Measurements from ENCODE around the gene RAET1G. TPM values are rescaled to one million over a fixed set of nuclear protein-coding genes. Genes with fewer than 3 reads are reported as not detected.

RAET1G gene
- total RNA-seq, 3 donors from 2014 or later (not counting 1 experiment from before 2014, with no cell fraction given): 0.43 TPM; not detected in 2

GRCh38 chr6:149881860-149882259 lies 41.1 kb downstream of the RAET1G start:
- no peak for TF ChIP-seq CTCF (IDR thresholded peaks at IDR 0.05)
- Mint-ChIP-seq H3K4me3 (no peak overlapping the region), H3K27me3 (ENCODE audit: low read depth in 2 of 2) (peaks cover 22 to 50% of the 10 kb centered on the region in 2 donors), H3K4me1 (no peaks in the 10 kb centered on the region), H3K36me3 (no peaks in the 10 kb centered on the region), H3K27ac (no peak overlapping the region), H3K9me3 (no peaks in the 10 kb centered on the region)
- H3K27ac ChIP-seq (ENCODE audit: low read length): no peak overlapping the region
- H3K9me3 ChIP-seq (ENCODE audit: control insufficient read depth, insufficient read depth, low read length): no peaks in the 10 kb centered on the region
- no peak overlapping the region for H3K4me3 ChIP-seq (ENCODE audit: low read length)
- no peak for ATAC-seq
- intact Hi-C loops (cut with micrococcal nuclease): no loop called here
- no CpG with 5 or more reads among the region's 2 CpGs for WGBS (ENCODE audit: insufficient coverage)
- no peaks in the 10 kb centered on the region for H3K27me3 ChIP-seq (ENCODE audit: control insufficient read depth, insufficient read depth, low read length)
- DNase-seq: no peak
- no peaks in the 10 kb centered on the region for H3K36me3 ChIP-seq (ENCODE audit: control insufficient read depth, insufficient read depth, low read length)
- H3K4me1 ChIP-seq (ENCODE audit: control insufficient read depth, insufficient read depth, low read length): no peaks in the 10 kb centered on the region

- WGBS (ENCODE audit: insufficient coverage): 86% methylated on average over 10 of the region's 10 CpGs
- ATAC-seq (no peak), DNase-seq (no peak)
- Histone ChIP-seq H3K27ac (ENCODE audit: low read length) (no peak overlapping the region), H3K4me3 (ENCODE audit: low read length) (no peak overlapping the region), H3K4me1 (ENCODE audit: control insufficient read depth, insufficient read depth, low read length) (no peaks in the 10 kb centered on the region), H3K36me3 (ENCODE audit: control insufficient read depth, insufficient read depth, low read length) (no peaks in the 10 kb centered on the region), H3K9me3 (ENCODE audit: control insufficient read depth, insufficient read depth, low read length) (no peaks in the 10 kb centered on the region), H3K27me3 (ENCODE audit: control insufficient read depth, insufficient read depth, low read length) (no peaks in the 10 kb centered on the region)
- Mint-ChIP-seq H3K4me3 (no peak overlapping the region), H3K4me1 (no peaks in the 10 kb centered on the region), H3K27ac (no peak overlapping the region), H3K36me3 (no peaks in the 10 kb centered on the region), H3K27me3 (ENCODE audit: low read depth in 2 of 2) (peaks cover 21 to 54% of the 10 kb centered on the region in 2 donors), H3K9me3 (no peaks in the 10 kb centered on the region)
- TF ChIP-seq CTCF (IDR thresholded peaks at IDR 0.05): no peak
- intact Hi-C loops (cut with micrococcal nuclease): no loop called here
Observed at GRCh38 chr6:149881066-149881766, 41.7 kb downstream of the RAET1G start.

- Mint-ChIP-seq H3K4me3 (no peak overlapping the region), H3K36me3 (no peaks in the 10 kb centered on the region), H3K27me3 (ENCODE audit: low read depth in 2 of 2) (peaks cover 30 to 72% of the 10 kb centered on the region in 2 donors), H3K27ac (no peak overlapping the region), H3K4me1 (no peaks in the 10 kb centered on the region), H3K9me3 (no peaks in the 10 kb centered on the region)
- no peaks in the 10 kb centered on the region for H3K4me1 ChIP-seq (ENCODE audit: control insufficient read depth, insufficient read depth, low read length)
- H3K36me3 ChIP-seq (ENCODE audit: control insufficient read depth, insufficient read depth, low read length): no peaks in the 10 kb centered on the region
- no peak overlapping the region for H3K4me3 ChIP-seq (ENCODE audit: low read length)
- no peak for ATAC-seq
- no peak for DNase-seq
- intact Hi-C loops (cut with micrococcal nuclease): no loop called here
- H3K9me3 ChIP-seq (ENCODE audit: control insufficient read depth, insufficient read depth, low read length): no peaks in the 10 kb centered on the region
- WGBS (ENCODE audit: insufficient coverage): 96% methylated on average over 1 of the region's 1 CpG
- H3K27me3 ChIP-seq (ENCODE audit: control insufficient read depth, insufficient read depth, low read length): no peaks in the 10 kb centered on the region
- H3K27ac ChIP-seq (ENCODE audit: low read length): no peak overlapping the region
- TF ChIP-seq CTCF (IDR thresholded peaks at IDR 0.05): no peak
Observed at GRCh38 chr6:149877659-149878058, 45.3 kb downstream of the RAET1G start.

Data from natural killer cell (primary cell).